ENCODE results near the gene ITGA6.

ITGA6 gene

GRCh38 chr2:172451923-172452322, 24.5 kb downstream of the ITGA6 start:
- H3K4me1 ChIP-seq (ENCODE audit: control insufficient read depth in 1 of 2, insufficient read depth in 2 of 2, low read length in 2 of 2), result peaks cover 54 to 81% of the 10 kb centered on the region in 2 donors
- no peaks in the 10 kb centered on the region for H3K9me3 ChIP-seq (ENCODE audit: control insufficient read depth in 1 of 2, low read length in 2 of 2)
- no peak overlapping the region for H3K27ac ChIP-seq (ENCODE audit: low read depth, low read length)
- H3K36me3 ChIP-seq (ENCODE audit: control insufficient read depth in 1 of 2, insufficient read depth in 2 of 2, low read length in 2 of 2), result peaks cover 0 to 3% of the 10 kb centered on the region in 2 donors
- no peak overlapping the region for H3K4me3 ChIP-seq (ENCODE audit: low read depth in 1 of 2, low read length in 2 of 2)
- no peak overlapping the region for H3K9ac ChIP-seq (ENCODE audit: low read depth in 1 of 2, low read length in 2 of 2)
- H3K27me3 ChIP-seq (ENCODE audit: control insufficient read depth in 1 of 2, insufficient read depth in 2 of 2, low read length in 2 of 2), result no peaks in the 10 kb centered on the region

- no peak overlapping the region for H3K9ac ChIP-seq (ENCODE audit: low read depth in 1 of 2, low read length in 2 of 2)
- H3K9me3 ChIP-seq (ENCODE audit: control insufficient read depth in 1 of 2, low read length in 2 of 2), result no peaks in the 10 kb centered on the region
- peak overlapping the region; percentile 13 for H3K27ac ChIP-seq (ENCODE audit: low read depth, low read length)
- H3K4me3 ChIP-seq (ENCODE audit: low read depth in 1 of 2, low read length in 2 of 2), result no peak overlapping the region
- H3K27me3 ChIP-seq (ENCODE audit: control insufficient read depth in 1 of 2, insufficient read depth in 2 of 2, low read length in 2 of 2), result no peaks in the 10 kb centered on the region
- H3K36me3 ChIP-seq (ENCODE audit: control insufficient read depth in 1 of 2, insufficient read depth in 2 of 2, low read length in 2 of 2), result peaks cover 0 to 3% of the 10 kb centered on the region in 2 donors
- peaks cover 51 to 79% of the 10 kb centered on the region in 2 donors for H3K4me1 ChIP-seq (ENCODE audit: control insufficient read depth in 1 of 2, insufficient read depth in 2 of 2, low read length in 2 of 2)
Measured at GRCh38 chr2:172452845-172453244, 25.5 kb downstream of the ITGA6 start.

DNA sequence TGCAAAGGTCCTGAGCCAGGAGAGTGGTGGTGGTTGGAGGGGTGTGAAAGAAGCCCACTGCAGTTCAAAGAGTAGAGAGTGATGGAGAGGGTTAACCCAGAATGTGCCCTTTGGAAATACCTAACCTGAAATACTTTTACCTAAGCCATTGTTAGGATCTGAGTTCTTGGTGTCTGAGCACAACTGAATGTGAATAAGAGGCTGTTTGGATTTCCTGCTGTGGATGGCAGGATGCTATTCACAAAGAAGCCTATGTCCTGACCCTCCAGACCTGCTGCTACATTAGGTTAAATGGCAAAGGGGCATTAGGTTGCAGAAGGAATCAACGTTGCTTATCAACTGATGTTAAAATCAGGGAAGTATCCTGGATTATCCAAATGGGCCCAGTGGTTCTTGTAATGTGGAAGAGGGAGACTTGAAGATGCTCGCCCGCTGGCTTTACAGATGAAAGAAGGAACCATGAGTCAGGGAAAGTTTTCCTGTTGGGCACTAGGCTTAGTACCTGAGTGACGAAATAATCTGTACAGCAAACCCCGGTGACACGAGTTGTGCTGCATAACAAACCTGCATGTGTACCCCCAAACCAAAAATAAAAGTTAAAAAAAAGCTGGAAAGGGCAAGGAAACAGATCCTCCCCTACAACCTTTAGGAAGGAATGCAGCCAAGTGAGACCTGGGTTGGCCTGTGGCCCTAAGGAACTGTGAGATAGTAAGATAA, 27.2 kb downstream of the ITGA6 start:
- Histone ChIP-seq H3K27me3 (ENCODE audit: control insufficient read depth in 1 of 2, insufficient read depth in 2 of 2, low read length in 2 of 2) (no peaks in the 10 kb centered on the region), H3K9ac (ENCODE audit: low read depth in 1 of 2, low read length in 2 of 2) (no peak overlapping the region), H3K9me3 (ENCODE audit: control insufficient read depth in 1 of 2, low read length in 2 of 2) (no peaks in the 10 kb centered on the region), H3K4me1 (ENCODE audit: control insufficient read depth in 1 of 2, insufficient read depth in 2 of 2, low read length in 2 of 2) (peaks cover 43 to 75% of the 10 kb centered on the region in 2 donors), H3K4me3 (ENCODE audit: low read depth in 1 of 2, low read length in 2 of 2) (no peak overlapping the region), H3K36me3 (ENCODE audit: control insufficient read depth in 1 of 2, insufficient read depth in 2 of 2, low read length in 2 of 2) (peaks cover 0 to 3% of the 10 kb centered on the region in 2 donors), H3K27ac (ENCODE audit: low read depth, low read length) (no peak overlapping the region)

DNA sequence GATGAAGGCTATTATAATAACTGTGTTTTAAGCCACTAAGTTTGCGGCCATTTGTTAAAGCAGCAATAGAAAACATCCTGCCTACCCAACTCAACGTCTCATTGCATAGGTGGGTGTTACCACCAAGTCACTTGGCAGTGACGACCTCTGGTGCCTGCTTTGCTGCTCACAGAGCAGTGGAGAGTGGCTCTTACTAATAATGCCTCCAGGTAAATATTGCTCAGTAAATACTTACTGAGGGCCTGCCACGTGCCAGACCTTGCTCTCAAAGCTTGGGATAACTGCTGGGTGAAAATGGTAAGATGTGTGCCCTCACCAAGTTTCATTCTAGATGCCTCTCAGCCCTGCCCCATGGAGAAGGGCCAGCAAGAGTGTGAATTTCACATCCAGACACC, 27.7 kb downstream of the ITGA6 start:
- H3K36me3 ChIP-seq (ENCODE audit: control insufficient read depth in 1 of 2, insufficient read depth in 2 of 2, low read length in 2 of 2), result peaks cover 0 to 3% of the 10 kb centered on the region in 2 donors
- no peaks in the 10 kb centered on the region for H3K9me3 ChIP-seq (ENCODE audit: control insufficient read depth in 1 of 2, low read length in 2 of 2)
- peaks cover 48 to 76% of the 10 kb centered on the region in 2 donors for H3K4me1 ChIP-seq (ENCODE audit: control insufficient read depth in 1 of 2, insufficient read depth in 2 of 2, low read length in 2 of 2)
- H3K9ac ChIP-seq (ENCODE audit: low read depth in 1 of 2, low read length in 2 of 2), result no peak overlapping the region
- H3K4me3 ChIP-seq (ENCODE audit: low read depth in 1 of 2, low read length in 2 of 2), result no peak overlapping the region
- H3K27ac ChIP-seq (ENCODE audit: low read depth, low read length), result no peak overlapping the region
- no peaks in the 10 kb centered on the region for H3K27me3 ChIP-seq (ENCODE audit: control insufficient read depth in 1 of 2, insufficient read depth in 2 of 2, low read length in 2 of 2)

DNA sequence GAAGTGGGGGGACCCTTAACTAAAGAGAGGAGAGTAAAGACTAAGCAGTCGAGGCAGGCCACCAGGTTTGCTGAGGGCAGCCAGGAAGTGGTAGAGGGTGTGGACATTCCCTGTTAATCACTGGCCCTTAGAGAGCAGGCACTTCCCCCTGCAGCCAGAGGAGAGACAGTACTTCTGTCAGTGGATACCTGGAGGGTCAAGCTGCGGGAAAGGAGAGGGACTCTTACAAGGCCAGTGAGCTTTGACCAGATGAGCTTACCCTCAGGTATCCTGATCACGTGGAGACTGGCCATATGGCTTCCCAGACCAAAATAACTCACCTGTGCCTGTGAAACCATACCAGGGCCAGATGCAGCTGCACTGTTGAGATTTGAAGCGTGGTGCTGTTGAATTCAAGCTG, 28.6 kb downstream of the ITGA6 start:
- H3K27me3 ChIP-seq (ENCODE audit: control insufficient read depth in 1 of 2, insufficient read depth in 2 of 2, low read length in 2 of 2), result no peaks in the 10 kb centered on the region
- H3K4me1 ChIP-seq (ENCODE audit: control insufficient read depth in 1 of 2, insufficient read depth in 2 of 2, low read length in 2 of 2), result peaks cover 57 to 82% of the 10 kb centered on the region in 2 donors
- peak overlapping the region in 1 of 2 donors; percentile 1 for H3K9ac ChIP-seq (ENCODE audit: low read depth in 1 of 2, low read length in 2 of 2)
- no peak overlapping the region for H3K27ac ChIP-seq (ENCODE audit: low read depth, low read length)
- peaks cover 0 to 3% of the 10 kb centered on the region in 2 donors for H3K36me3 ChIP-seq (ENCODE audit: control insufficient read depth in 1 of 2, insufficient read depth in 2 of 2, low read length in 2 of 2)
- H3K4me3 ChIP-seq (ENCODE audit: low read depth in 1 of 2, low read length in 2 of 2), result no peak overlapping the region
- no peaks in the 10 kb centered on the region for H3K9me3 ChIP-seq (ENCODE audit: control insufficient read depth in 1 of 2, low read length in 2 of 2)

- no peak overlapping the region for H3K4me3 ChIP-seq (ENCODE audit: low read depth in 1 of 2, low read length in 2 of 2)
- peaks cover 64 to 84% of the 10 kb centered on the region in 2 donors for H3K4me1 ChIP-seq (ENCODE audit: control insufficient read depth in 1 of 2, insufficient read depth in 2 of 2, low read length in 2 of 2)
- H3K27me3 ChIP-seq (ENCODE audit: control insufficient read depth in 1 of 2, insufficient read depth in 2 of 2, low read length in 2 of 2), result no peaks in the 10 kb centered on the region
- peaks cover 0 to 3% of the 10 kb centered on the region in 2 donors for H3K36me3 ChIP-seq (ENCODE audit: control insufficient read depth in 1 of 2, insufficient read depth in 2 of 2, low read length in 2 of 2)
- H3K9ac ChIP-seq (ENCODE audit: low read depth in 1 of 2, low read length in 2 of 2), result no peak overlapping the region
- H3K9me3 ChIP-seq (ENCODE audit: control insufficient read depth in 1 of 2, low read length in 2 of 2), result no peaks in the 10 kb centered on the region
- H3K27ac ChIP-seq (ENCODE audit: low read depth, low read length), result no peak overlapping the region
Measured at GRCh38 chr2:172457536-172457935, 30.1 kb downstream of the ITGA6 start.

DNA sequence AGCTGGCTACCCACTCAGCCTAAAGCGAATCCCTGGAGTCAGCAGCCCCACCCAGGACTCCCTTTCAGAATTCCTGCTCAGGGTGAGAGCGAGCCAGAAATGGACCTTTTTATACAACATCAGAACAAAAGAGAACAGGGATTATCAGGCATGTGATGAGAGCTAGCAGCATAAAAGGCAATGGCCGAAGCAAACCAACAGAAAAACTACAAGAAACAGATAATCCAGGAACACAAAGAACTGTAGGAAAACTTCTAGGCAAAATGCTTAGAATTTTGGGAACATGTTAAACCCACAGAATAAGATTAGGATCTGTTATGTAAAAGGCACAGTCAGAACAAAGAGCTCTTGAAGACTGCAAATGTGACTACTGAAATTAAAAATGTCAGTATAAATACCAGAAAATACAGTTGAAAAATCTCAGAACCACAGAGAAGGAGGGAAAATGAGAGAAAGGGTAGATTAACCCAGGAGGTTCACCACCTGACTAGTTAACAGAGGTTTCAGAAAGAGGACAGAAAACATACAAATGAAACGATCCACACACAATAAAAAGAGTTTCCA, 31.3 kb downstream of the ITGA6 start:
- Histone ChIP-seq H3K36me3 (ENCODE audit: control insufficient read depth in 1 of 2, insufficient read depth in 2 of 2, low read length in 2 of 2) (peaks cover 0 to 3% of the 10 kb centered on the region in 2 donors), H3K4me1 (ENCODE audit: control insufficient read depth in 1 of 2, insufficient read depth in 2 of 2, low read length in 2 of 2) (peaks cover 72 to 86% of the 10 kb centered on the region in 2 donors), H3K27ac (ENCODE audit: low read depth, low read length) (no peak overlapping the region), H3K27me3 (ENCODE audit: control insufficient read depth in 1 of 2, insufficient read depth in 2 of 2, low read length in 2 of 2) (no peaks in the 10 kb centered on the region), H3K9me3 (ENCODE audit: control insufficient read depth in 1 of 2, low read length in 2 of 2) (no peaks in the 10 kb centered on the region), H3K9ac (ENCODE audit: low read depth in 1 of 2, low read length in 2 of 2) (no peak overlapping the region), H3K4me3 (ENCODE audit: low read depth in 1 of 2, low read length in 2 of 2) (no peak overlapping the region)

- H3K4me3 ChIP-seq (ENCODE audit: low read depth in 1 of 2, low read length in 2 of 2), result peak overlapping the region in 1 of 2 donors; percentile 9
- no peaks in the 10 kb centered on the region for H3K9me3 ChIP-seq (ENCODE audit: control insufficient read depth in 1 of 2, low read length in 2 of 2)
- no peaks in the 10 kb centered on the region for H3K27me3 ChIP-seq (ENCODE audit: control insufficient read depth in 1 of 2, insufficient read depth in 2 of 2, low read length in 2 of 2)
- H3K4me1 ChIP-seq (ENCODE audit: control insufficient read depth in 1 of 2, insufficient read depth in 2 of 2, low read length in 2 of 2), result peaks cover 75 to 87% of the 10 kb centered on the region in 2 donors
- H3K9ac ChIP-seq (ENCODE audit: low read depth in 1 of 2, low read length in 2 of 2), result peak overlapping the region in 1 of 2 donors; percentile 29
- H3K27ac ChIP-seq (ENCODE audit: low read depth, low read length), result no peak overlapping the region
- no peaks in the 10 kb centered on the region for H3K36me3 ChIP-seq (ENCODE audit: control insufficient read depth in 1 of 2, insufficient read depth in 2 of 2, low read length in 2 of 2)
Measured at GRCh38 chr2:172460780-172461201, 33.4 kb downstream of the ITGA6 start.

DNA sequence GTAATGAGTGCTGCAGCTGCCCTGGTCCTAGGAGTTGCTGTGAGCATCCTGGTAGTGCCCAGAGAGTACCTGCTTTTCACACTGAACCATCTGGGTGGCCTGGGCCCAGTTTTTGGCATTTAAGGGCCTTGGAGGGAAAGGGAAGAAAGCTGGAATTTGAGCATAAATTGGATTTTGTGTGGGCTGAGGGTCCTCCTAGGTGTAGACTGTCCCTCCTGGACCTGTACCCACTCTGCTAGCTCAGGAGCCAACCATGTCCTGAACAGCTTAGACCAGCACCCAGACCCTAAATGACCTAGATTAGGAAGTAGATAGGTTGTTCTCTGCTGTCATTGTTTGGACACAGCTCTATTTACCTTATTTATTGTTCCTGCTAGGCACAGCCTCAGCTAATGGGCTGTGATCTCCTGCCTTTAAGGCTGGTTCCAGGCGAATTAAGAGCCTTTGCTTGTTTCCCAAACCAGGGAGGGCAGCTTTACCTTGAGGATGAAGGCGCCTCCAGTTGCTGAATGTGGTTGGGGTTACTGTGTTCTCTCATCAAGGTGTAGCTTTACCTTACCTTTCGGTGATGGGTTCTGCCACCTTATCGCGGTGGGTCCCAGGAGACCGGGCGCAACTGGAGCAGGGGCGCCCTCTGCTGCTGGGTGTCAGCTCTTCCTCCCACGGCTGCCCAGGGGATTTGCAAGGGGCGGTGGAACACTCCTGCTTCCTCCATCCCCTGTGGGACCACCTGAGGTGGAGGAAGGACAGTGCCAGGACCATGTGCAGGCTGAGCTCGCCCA, 34.4 kb downstream of the ITGA6 start:
- H3K36me3 ChIP-seq (ENCODE audit: control insufficient read depth in 1 of 2, insufficient read depth in 2 of 2, low read length in 2 of 2), result peaks cover 2 to 6% of the 10 kb centered on the region in 2 donors
- H3K27ac ChIP-seq (ENCODE audit: low read depth, low read length), result no peak overlapping the region
- peak overlapping the region; percentile 11 to 27 for H3K4me3 ChIP-seq (ENCODE audit: low read depth in 1 of 2, low read length in 2 of 2)
- H3K4me1 ChIP-seq (ENCODE audit: control insufficient read depth in 1 of 2, insufficient read depth in 2 of 2, low read length in 2 of 2), result peaks cover 66 to 78% of the 10 kb centered on the region in 2 donors
- H3K9me3 ChIP-seq (ENCODE audit: control insufficient read depth in 1 of 2, low read length in 2 of 2), result no peaks in the 10 kb centered on the region
- H3K9ac ChIP-seq (ENCODE audit: low read depth in 1 of 2, low read length in 2 of 2), result peak overlapping the region; percentile 36 to 59
- H3K27me3 ChIP-seq (ENCODE audit: control insufficient read depth in 1 of 2, insufficient read depth in 2 of 2, low read length in 2 of 2), result no peaks in the 10 kb centered on the region

GRCh38 chr2:172462373-172462848, 35.0 kb downstream of the ITGA6 start:
- Histone ChIP-seq H3K4me1 (ENCODE audit: control insufficient read depth in 1 of 2, insufficient read depth in 2 of 2, low read length in 2 of 2) (peaks cover 69 to 80% of the 10 kb centered on the region in 2 donors), H3K9me3 (ENCODE audit: control insufficient read depth in 1 of 2, low read length in 2 of 2) (no peaks in the 10 kb centered on the region), H3K36me3 (ENCODE audit: control insufficient read depth in 1 of 2, insufficient read depth in 2 of 2, low read length in 2 of 2) (peaks cover 8 to 11% of the 10 kb centered on the region in 2 donors), H3K27me3 (ENCODE audit: control insufficient read depth in 1 of 2, insufficient read depth in 2 of 2, low read length in 2 of 2) (no peaks in the 10 kb centered on the region), H3K9ac (ENCODE audit: low read depth in 1 of 2, low read length in 2 of 2) (peak overlapping the region; percentile 36 to 59), H3K27ac (ENCODE audit: low read depth, low read length) (no peak overlapping the region), H3K4me3 (ENCODE audit: low read depth in 1 of 2, low read length in 2 of 2) (peak overlapping the region; percentile 6 to 11)

Data from duodenal mucosa (tissue), 2 donors.